Measurements from ENCODE around the gene REST. TPM values are rescaled to one million over a fixed set of nuclear protein-coding genes. Genes with fewer than 3 reads are reported as not detected.

REST gene
- polyA plus RNA-seq, 1 of the 3 experiments (the other 2 are of a cell fraction), result 6.0 TPM

GRCh38 chr4:57013543-57014120, 105.9 kb downstream of the REST start:
- Histone ChIP-seq H3K4me1 (ENCODE audit: control insufficient read depth in 1 of 2, insufficient read depth in 2 of 2, low read depth in 1 of 2, low read length in 1 of 2) (no peaks in the 10 kb centered on the region), H2AFZ (ENCODE audit: low read depth) (no peak overlapping the region), H4K20me1 (ENCODE audit: insufficient read depth) (no peaks in the 10 kb centered on the region), H3K79me2 (ENCODE audit: insufficient read depth) (peaks cover 20% of the 10 kb centered on the region), H3K36me3 (replicated peaks in 1 of 2; ENCODE audit: control insufficient read depth in 1 of 2, insufficient read depth in 2 of 2, low read length in 1 of 2) (peaks cover 71 to 87% of the 10 kb centered on the region in 2 experiments), H3K27me3 (ENCODE audit: insufficient read depth) (no peaks in the 10 kb centered on the region), H3K9me2 (no peaks in the 10 kb centered on the region), H3K4me2 (no peak overlapping the region), H3K27ac (ENCODE audit: low read depth in 2 of 2, low read length in 1 of 2) (no peak overlapping the region), H3K9me3 (no peaks in the 10 kb centered on the region), H3F3A (replicated peaks; ENCODE audit: insufficient read depth) (peaks cover 19% of the 10 kb centered on the region), H3K4me3 (ENCODE audit: low read depth in 2 of 2, low read length in 1 of 2) (no peak overlapping the region), H3K9ac (no peak overlapping the region)
- WGBS (ENCODE audit: low lambda C conversion rate), result 92% methylated on average over 4 of the region's 4 CpGs
- ChIA-PET CTCF (interaction anchor here (0.7 to 1.5 kb wide), 3 partner anchors 25 to 1194 kb away, joined by 3 to 7 read pairs (median 6); no protein-coding TSS in a partner anchor), POLR2A (no interaction called here)
- TF ChIP-seq SMC3 (IDR thresholded peaks at IDR 0.05; ENCODE audit: low read depth, low read length) (no peak), EZH2phosphoT487 (IDR thresholded peaks at IDR 0.05; ENCODE audit: borderline replicate concordance, low read depth) (no peak), CHD2 (IDR thresholded peaks at IDR 0.05; ENCODE audit: low read length, partially characterized antibody) (no peak), IRF3 (IDR thresholded peaks at IDR 0.05; ENCODE audit: low read depth, low read length) (no peak), SIN3A (IDR thresholded peaks at IDR 0.05; ENCODE audit: borderline replicate concordance, low read depth, low read length) (no peak), EP300 (IDR thresholded peaks at IDR 0.05; ENCODE audit: borderline replicate concordance in 1 of 2, low read depth in 1 of 2, low read length in 1 of 2) (no peak), MXI1 (IDR thresholded peaks at IDR 0.05; ENCODE audit: low read depth, low read length) (no peak), PBX3 (IDR thresholded peaks at IDR 0.05) (no peak)
- DNase-seq, result no peak

Small RNAs within 50 kb of the gene (small RNA-seq; reads per million reads assigned to genes)
- 0 reads per million in 7 experiments for gene RNU6-998P

Other genes with a start within 250 kb of the REST start
- gene HOPX, start 226.6 kb upstream of the REST start, polyA plus RNA-seq (2012; rRNA removed), result 0.05 and 0.08 TPM in 2 replicates
- gene SPINK2, start 86.2 kb upstream of the REST start, polyA plus RNA-seq (2012; rRNA removed), result not detected in 2 replicates
- gene NOA1, start 69.7 kb downstream of the REST start, polyA plus RNA-seq (2012; rRNA removed), result 11.8 and 12.8 TPM in 2 replicates
- gene POLR2B, start 71.0 kb downstream of the REST start, polyA plus RNA-seq (2012; rRNA removed), result 58.5 and 71.5 TPM in 2 replicates
- 0.38 and 0.71 TPM in 2 replicates for gene IGFBP7, start 202.5 kb downstream of the REST start, polyA plus RNA-seq (2012; rRNA removed)